Activated naive CD4-positive, alpha-beta T cell treated with anti-CD3 and anti-CD28 coated beads, Interleukin-2, amount 50 U/mL, for 72 hours (primary cell): ENCODE data around the gene DLGAP4. TPM values are rescaled to one million over a fixed set of nuclear protein-coding genes. Genes with fewer than 3 reads are reported as not detected.
A peak's percentile ranks its signal among the peaks of the same experiment; 100 is the strongest.
"Not testable (repeated sequence)": the region's sequence is repeated elsewhere in the genome, so short reads cannot be mapped to it uniquely, and the experiment has no call there.

ENCODE experiments used
- ATAC-seq, 2 donors: fragments of 150-1000 bp; cut with Tn5 transposase; 2 replicates each; pipeline ENCODE4 v1.10.0; 2021; ENCODE audit warnings: mild to moderate bottlenecking in 2 of 2, moderate library complexity in 2 of 2
- DNase-seq, 2 donors: peaks; one replicate each; pipeline ENCODE4 v3.0.0; 2021 to 2022; ENCODE audit warnings: low spot score in 2 of 2
- H3K27ac Mint-ChIP-seq, 2 donors: one replicate each; pipeline ENCODE4 v1.8.0; 2022; ENCODE audit warnings: mild to moderate bottlenecking in 2 of 2, mixed read lengths in 2 of 2
- H3K36me3 Mint-ChIP-seq, 2 donors: one replicate each; pipeline ENCODE4 v1.8.0; 2022; ENCODE audit warnings: mixed read lengths in 2 of 2
- H3K9me3 Mint-ChIP-seq, 2 donors: one replicate each; pipeline ENCODE4 v1.8.0; 2022; ENCODE audit warnings: mixed read lengths in 2 of 2
- total RNA-seq, 2 donors: library from RNA; stranded (reverse); gene quantifications; one replicate each; pipeline ENCODE4 v1.2.3, GENCODE V29; 2022

Gene DLGAP4
- total RNA-seq, 2 donors from 2014 or later: 29.7 to 40.2 TPM

DNA sequence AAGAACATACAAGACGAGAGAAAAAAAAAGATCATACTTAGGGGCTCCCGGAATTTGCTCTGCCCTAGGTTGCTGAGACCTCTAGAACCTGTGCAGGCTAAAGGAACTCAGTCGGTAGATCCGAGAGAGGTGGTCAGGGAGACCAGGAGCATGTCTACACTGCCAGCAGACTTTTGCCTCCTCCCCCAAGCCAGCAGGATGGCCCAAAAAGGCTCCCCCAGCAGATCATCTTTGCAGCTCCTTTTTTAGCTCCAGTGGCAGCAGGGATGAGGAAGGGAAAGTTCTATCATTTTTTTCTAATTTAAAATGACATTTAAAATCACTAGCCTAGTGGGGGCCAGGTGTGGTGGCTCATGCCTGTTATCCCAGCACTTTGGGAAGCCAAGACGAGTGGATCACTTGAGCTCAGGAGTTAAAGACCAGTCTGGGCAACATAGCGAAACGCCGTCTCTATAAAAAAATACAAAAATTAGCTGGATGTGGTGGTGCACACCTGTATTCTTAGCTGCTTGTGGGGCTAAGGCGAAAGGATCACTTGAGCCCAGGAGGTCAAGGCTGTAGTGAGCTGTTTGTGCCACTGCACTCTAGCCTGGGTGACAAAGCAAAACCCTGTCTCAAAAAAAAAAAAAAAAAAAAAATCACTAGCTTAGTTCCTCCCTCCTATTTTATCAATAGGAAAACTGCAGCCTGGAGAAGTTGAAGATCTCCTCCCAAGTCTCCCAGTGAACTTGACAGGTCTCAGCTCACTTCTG, 165.9 kb downstream of the DLGAP4 start:
- Mint-ChIP-seq H3K27ac (peak overlapping the region; percentile 84 to 91), H3K36me3 (no peaks in the 10 kb centered on the region), H3K9me3 (no peaks in the 10 kb centered on the region)
- DNase-seq (no peak), ATAC-seq (peak in 1 of 2 donors; percentile 38)

DNA sequence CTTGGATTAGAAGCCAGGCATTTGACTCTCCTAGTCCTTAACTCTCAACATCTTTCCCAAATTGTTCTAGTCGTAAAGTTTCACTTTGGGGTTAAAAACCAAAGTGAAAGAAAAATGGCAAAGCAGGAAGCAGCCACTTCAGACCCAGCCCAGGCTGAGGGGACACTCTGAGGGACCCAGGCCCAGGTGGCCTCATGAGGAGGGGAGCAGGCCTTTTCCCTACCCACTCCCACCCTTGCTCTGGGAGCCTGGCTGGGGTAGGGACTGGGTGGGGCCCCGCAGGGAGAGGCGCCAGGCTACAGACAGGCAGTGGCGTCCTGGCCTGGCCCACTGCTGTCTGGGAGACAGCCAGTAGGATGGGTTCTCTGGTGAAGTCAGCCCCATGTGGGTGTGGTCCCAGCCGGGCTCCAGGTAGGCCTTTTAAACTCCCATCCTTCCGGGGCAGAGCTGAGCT, 166.5 kb downstream of the DLGAP4 start:
- DNase-seq: peak in 1 of 2 donors; percentile 50
- H3K27ac Mint-ChIP-seq: peak overlapping the region; percentile 84 to 91
- no peaks in the 10 kb centered on the region for H3K36me3 Mint-ChIP-seq
- peak; percentile 93 to 96 for ATAC-seq
- H3K9me3 Mint-ChIP-seq: no peaks in the 10 kb centered on the region

DNA sequence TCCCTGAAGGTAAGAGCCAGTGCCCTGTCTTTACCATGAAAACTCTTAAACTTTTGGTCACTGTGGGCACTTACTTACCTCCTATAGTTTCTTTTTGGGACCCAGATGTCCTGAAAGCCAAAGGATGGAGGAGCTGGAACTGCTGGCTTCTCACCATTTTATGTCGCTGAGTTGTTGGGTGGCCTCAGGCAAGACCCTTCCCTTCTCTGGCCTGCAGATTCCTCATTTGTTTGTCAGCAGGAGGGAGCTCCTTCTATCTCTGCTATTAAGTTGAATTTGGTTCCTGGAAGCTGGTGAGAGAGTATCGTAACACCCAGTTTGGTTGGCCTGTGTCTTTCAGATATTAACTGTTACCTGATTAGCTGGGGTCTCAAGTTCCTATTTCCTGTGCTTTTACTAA, 167.0 kb downstream of the DLGAP4 start:
- Mint-ChIP-seq H3K9me3 (no peaks in the 10 kb centered on the region), H3K27ac (peak overlapping the region in 1 of 2 donors; percentile 84), H3K36me3 (no peaks in the 10 kb centered on the region)
- no peak for DNase-seq
- no peak for ATAC-seq

DNA sequence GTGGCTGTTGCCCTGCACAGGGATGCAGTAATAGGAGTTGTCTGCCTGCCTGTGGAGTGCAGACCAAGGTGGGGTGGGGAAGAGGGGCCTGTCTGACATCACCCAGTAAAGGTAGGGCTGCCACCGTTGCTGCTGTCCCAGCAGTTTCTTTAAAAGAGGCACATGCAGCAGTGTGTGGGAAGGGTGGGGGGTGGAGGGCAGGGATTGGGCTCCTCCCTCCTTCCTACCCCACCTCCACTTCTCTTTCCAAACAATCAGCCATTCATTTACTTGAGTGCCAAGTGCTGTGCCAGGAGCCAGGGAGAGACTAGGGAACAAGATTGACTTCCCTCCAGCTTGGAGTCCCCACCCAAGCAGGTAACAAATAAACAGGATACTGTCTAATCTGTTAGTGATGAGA, 168.4 kb downstream of the DLGAP4 start:
- H3K36me3 Mint-ChIP-seq: no peaks in the 10 kb centered on the region
- no peak for DNase-seq
- ATAC-seq: no peak
- peak overlapping the region in 1 of 2 donors; percentile 17 for H3K27ac Mint-ChIP-seq
- H3K9me3 Mint-ChIP-seq: no peaks in the 10 kb centered on the region

DNA sequence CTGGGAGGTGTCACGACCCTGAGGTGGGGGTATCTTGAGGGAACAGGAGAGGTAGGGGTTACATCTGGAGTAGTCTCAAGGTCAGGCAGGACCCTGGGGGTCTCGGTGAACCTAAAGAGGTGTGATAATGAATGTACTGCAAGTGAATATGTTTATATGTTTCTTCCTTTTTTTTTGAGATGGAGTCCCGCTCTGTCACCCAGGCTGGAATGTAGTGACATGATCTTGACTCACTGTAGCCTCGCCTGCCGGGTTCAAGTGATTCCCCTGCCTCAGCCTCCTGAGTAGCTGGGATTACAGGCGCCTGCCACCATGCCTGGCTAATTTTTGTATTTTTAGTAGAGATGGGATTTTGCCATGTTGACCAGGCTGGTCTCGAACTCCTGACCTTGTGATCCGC, 168.9 kb downstream of the DLGAP4 start:
- not testable (repeated sequence) for DNase-seq, H3K36me3 Mint-ChIP-seq, H3K9me3 Mint-ChIP-seq, ATAC-seq
- H3K27ac Mint-ChIP-seq: peak overlapping the region; percentile 17 to 53

DNA sequence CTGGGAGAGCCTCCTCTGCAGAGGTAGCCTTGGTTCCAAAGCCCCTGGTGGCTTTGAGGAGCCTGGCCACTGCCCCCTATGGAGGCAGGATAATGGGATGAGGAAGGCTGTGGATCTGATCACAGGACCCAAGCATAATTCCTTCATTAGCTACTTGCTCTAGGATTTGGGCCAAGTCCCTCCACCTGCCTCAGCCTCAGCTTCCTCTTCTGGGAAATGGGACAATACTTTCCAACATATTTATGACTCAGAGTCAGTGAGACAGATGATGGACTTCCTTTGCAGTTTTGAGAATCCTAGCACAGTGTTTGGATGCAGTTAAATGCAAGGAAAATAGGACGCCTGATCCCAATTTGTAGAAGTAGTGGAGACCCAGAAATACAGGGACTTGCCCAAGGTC, 171.3 kb downstream of the DLGAP4 start:
- ATAC-seq (no peak), DNase-seq (no peak)
- no peak overlapping the region for H3K27ac Mint-ChIP-seq
- no peaks in the 10 kb centered on the region for H3K9me3 Mint-ChIP-seq
- H3K36me3 Mint-ChIP-seq: no peaks in the 10 kb centered on the region

DNA sequence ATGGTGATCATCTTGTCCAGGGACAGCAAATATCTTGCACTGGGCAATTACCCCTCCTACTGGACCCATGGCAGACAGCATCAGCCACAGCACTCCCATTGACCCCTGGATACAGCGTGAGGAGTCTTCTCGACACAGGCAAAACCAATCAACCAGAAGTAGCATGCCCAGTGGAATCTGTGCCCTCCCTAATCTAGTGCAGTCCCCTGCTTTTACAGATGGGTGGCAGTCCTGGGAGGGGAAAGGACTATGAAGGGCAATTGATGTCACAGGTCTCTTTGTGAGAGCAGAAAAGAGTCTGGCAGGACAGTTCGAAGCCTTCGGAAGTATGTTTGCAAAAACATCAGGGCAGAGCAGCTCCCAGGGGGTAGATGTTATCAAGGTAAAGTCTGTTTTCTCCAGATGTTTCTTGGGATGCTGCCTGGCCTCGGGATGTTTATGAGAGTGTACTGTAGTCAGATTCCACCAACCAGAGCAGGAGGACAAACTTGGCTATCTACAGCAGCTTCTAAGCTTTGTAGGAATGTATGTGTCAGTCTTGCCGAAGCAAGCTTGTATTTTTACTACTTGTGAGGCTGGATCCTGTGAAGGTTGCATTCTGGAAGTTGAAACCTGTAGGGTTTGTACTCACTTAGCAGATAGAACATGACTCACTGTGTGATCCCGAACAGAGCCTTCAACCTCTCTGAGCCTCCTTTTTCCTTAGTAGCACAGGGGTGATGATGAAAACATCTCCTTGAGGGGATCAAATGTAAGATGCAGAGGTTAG, 172.2 kb downstream of the DLGAP4 start:
- Mint-ChIP-seq H3K27ac (peak overlapping the region in 1 of 2 donors; percentile 22), H3K36me3 (no peaks in the 10 kb centered on the region), H3K9me3 (no peaks in the 10 kb centered on the region)
- ATAC-seq (peak in 1 of 2 donors; percentile 34), DNase-seq (no peak)

DNA sequence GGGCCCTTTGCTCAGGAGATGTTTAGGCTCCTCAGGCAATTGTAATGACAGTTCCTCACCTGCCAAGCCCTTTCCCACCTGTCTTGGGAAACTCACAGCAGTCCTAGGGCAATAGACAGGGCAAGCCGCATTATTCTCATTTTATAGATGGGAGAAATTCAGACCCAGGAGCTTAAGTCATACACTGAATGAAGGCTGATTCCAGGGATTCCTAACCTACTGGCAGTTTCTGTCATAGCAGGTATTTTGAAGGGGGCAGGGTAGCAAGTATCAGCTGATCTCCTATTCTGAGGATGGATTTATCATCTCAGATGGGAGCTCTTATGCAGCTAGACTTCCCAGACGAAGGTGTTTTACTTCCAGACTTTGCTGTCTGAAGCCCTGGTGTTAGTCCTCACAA, 173.8 kb downstream of the DLGAP4 start:
- peak overlapping the region in 1 of 2 donors; percentile 22 for H3K27ac Mint-ChIP-seq
- no peaks in the 10 kb centered on the region for H3K9me3 Mint-ChIP-seq
- no peak for ATAC-seq
- DNase-seq: no peak
- no peaks in the 10 kb centered on the region for H3K36me3 Mint-ChIP-seq

DNA sequence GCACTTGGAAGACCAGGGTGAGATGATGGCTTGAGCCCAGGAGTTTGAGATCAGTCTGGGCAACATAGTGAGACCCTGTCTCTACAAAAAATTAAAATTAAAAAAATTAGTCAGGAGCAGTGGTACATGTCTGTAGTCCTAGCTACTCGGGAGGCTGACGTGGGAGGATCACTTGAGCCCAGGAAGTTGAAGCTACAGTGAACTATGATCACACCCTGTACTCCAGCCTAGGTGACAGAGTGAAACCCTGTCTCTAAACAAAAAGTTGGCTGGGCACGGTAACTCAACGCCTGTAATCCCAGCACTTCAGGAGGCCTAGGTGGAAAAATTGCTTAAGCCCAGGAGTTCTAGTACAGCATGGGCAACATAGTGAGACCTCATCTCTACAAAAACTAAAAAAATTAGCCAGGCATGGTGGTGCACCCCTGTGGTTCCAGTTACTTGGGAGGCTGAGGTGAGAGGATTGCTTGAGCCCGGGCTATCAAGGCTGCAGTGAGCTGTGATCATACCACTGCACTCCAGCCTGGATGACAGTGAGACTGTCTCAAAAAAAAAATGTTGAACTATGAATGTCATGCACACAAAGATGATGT, 174.4 kb downstream of the DLGAP4 start:
- ATAC-seq (no peak), DNase-seq (no peak)
- no peaks in the 10 kb centered on the region for H3K9me3 Mint-ChIP-seq
- H3K36me3 Mint-ChIP-seq: no peaks in the 10 kb centered on the region
- H3K27ac Mint-ChIP-seq: no peak overlapping the region

DNA sequence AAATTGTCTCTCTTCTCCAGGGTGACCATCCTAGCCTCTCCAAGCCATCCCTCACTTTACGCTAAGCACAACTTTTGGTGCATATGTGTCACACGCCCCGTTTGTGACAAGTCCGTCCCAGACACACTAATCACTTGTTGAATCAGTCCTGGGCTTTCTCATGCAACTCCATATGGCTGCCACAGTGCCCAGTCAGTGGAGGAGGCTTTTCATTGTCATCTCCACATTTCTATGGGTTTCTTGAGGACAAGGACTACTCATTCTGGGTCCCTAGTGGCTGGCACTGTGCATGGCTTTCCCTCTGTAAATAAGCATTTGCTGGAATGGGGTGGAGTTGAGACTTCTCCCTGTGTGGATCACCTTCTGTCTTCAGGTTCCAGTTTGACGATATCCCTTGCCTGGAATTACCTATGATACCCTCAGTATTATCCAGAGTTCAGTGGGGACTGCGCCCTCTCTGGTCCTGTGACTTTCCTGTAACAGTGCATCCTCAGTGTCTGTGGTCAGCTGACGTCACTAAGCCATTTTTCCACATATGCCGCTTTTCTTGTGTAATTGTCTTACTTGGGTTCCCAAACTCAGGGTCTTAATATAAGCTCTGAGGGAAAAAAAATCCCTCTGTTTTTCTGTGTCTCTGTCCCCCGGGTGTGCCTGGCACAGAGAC, 175.4 kb downstream of the DLGAP4 start:
- Mint-ChIP-seq H3K27ac (peak overlapping the region in 1 of 2 donors; percentile 12), H3K9me3 (no peaks in the 10 kb centered on the region), H3K36me3 (no peaks in the 10 kb centered on the region)
- no peak for DNase-seq
- ATAC-seq: no peak

DNA sequence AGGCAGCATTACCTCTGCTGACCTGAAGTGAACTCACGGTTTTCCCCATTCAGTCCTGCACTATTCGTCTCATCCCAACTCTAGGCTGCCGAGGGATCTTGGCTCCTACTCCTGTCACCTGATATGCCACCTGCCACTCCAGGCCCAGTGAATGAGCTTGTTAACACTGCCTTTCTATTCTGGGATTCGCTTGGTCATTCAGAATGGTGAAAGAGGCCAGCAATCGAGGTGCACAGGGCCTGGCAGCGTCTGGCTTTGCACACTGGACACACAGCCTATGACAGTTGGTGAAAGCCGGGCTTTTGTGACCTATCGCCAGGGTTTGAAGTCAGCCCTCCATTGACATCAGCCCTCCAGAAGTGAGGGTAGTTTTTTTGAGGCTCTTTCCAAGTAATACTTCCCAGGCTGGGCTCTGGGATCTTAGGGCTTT, 175.9 kb downstream of the DLGAP4 start:
- Mint-ChIP-seq H3K36me3 (no peaks in the 10 kb centered on the region), H3K9me3 (no peaks in the 10 kb centered on the region), H3K27ac (no peak overlapping the region)
- ATAC-seq: no peak
- DNase-seq: no peak

DNA sequence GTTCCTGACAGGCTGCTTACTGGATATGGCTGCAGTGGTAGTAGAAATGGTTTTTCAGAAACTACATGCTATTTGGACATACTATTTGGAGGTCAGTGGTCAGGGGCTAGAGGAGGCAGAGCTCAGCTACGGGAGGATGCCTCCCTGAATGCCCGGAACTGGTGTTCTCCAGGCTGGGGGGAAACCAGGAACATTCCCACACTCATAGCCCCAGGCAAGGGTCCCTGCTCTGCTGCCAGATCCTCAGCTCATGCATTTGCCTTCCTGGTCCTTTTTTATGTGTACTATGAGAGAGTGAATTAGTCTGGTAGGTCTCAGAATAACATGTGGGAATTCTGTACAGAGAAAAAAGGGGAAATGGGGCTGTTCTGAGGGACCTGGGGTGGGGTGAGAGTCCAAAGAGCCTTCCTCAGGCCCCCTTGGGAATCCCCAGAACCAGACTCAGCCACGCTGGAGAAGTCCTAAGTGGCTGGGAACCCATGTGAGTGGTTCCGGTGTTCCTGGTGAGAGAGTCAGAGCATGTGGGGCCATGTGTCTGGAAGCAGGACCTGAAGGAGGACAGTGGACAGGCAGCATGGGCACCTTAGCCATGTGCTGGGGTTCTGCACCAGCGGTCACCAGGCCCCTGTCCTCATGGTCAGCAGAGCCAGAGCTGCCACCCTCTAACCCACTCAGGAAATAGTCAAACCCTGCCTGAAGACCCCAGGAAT, 177.2 kb downstream of the DLGAP4 start:
- Mint-ChIP-seq H3K9me3 (no peaks in the 10 kb centered on the region), H3K27ac (peak overlapping the region in 1 of 2 donors; percentile 28), H3K36me3 (no peaks in the 10 kb centered on the region)
- ATAC-seq: no peak
- DNase-seq: no peak

DNA sequence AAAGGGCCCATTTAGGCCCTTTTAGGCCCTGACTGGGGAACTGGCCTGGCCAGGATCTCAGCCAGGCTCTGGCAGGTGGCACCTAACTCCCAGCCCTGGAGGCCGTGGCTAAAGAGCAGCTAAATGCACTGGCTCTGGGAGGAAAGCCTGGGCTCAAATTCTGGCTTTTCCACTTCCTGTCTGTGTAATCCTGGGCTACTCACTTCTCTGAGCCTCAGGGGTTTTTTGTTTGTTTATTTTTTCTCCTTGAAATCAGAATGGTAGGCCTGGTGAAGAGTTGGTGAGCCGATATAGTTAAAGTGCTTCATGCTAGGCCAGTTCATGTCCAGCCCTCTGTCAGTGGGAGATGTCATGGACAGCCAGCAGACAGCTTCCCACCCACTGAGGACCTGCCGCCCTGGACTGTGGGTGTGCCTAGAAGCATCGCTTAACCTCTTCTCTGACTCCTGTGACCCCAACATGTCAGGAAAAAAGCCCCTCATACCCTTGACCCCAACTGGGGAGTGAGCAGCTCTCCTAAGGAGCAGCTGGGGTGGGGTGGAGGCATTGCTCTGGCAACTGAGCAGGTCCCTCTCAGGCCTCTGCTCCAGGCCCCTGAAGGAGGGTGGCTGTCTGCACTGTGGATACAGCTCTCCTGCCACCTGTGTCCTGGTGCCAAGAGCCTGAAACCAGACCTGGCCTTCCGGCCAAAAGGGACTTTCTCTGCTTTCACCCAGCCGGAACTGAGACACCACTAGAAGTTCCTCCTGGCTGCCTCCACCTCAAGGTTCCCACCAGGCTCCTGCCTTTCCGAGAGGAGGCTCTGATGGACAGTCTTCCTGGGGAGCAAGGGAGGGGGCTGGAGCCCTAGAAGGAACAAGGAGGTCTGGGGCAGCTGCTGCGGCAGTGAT, 178.0 kb downstream of the DLGAP4 start:
- Mint-ChIP-seq H3K9me3 (no peaks in the 10 kb centered on the region), H3K36me3 (no peaks in the 10 kb centered on the region), H3K27ac (peak overlapping the region in 1 of 2 donors; percentile 55)
- ATAC-seq: no peak
- DNase-seq: no peak

DNA sequence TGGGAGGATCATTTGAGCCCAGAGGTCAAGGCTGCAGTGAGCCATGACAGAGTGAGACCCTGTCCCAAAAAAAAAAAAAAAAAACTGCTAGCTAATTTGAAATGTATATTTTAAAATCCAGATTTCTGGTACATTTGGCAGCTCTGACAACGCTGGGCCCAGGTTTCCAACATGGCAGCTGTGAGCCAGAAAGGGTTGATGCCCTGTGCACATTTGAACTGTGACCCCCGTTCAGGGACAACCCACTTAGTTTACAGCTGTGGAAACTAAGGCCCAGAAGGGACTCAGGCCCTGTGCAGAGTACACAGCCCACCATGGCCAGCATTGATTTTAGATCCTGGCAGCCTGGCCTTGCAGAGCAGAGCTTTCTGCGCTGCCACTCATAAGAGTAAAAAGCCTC, 179.1 kb downstream of the DLGAP4 start:
- DNase-seq (no peak), ATAC-seq (no peak)
- Mint-ChIP-seq H3K27ac (no peak overlapping the region), H3K9me3 (no peaks in the 10 kb centered on the region), H3K36me3 (no peaks in the 10 kb centered on the region)

DNA sequence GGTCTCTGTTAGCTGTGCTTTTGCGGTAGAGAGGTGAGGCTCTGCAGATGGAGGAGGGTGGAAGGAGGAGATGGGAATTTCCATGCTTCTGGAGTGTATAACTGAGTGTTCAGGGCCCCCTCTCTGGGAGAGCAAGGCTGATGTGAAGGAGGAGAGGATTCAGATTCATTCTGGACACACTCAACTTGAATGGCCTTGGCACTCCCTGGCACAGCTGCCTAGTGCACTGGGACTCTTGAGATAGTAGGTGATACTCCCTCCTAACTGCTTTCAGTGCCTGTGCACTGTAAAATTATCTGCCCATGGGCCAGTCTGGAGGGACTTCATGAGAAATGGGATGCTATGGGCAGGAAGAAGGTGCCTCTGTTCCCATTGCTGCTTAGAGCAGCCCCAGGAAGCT, 180.9 kb downstream of the DLGAP4 start:
- no peak for ATAC-seq
- no peaks in the 10 kb centered on the region for H3K36me3 Mint-ChIP-seq

More for the DNA sequence above, 180.9 kb downstream of the DLGAP4 start:
- Mint-ChIP-seq H3K27ac (peak overlapping the region in 1 of 2 donors; percentile 13), H3K9me3 (no peaks in the 10 kb centered on the region)
- DNase-seq: no peak
